HepG2 (cell line): ENCODE data around the gene CORO7. TPM values are rescaled to one million over a fixed set of nuclear protein-coding genes. Genes with fewer than 3 reads are reported as not detected.

Source experiments
- ATAC-seq: fragments of 200-7000 bp; cut with Tn5 transposase; 3 replicates; pipeline ENCODE4 v1.9.1; 2020; ENCODE audit warnings: mild to moderate bottlenecking, moderate library complexity
- BruUV-seq: library from RNA; stranded (reverse); fragments of 400-500 nt; replicated peaks from 2 replicates; lab custom pipeline; 2021; lab: Mats Ljungman, UMichigan
- CTCF ChIA-PET: fragments of 300-600 bp; formaldehyde crosslinking; extraction: SDS; loops from one replicate; lab custom pipeline; 2021; ENCODE audit warnings: low total read pairs, inconsistent platforms, low intra/inter-chr PET ratio; lab: Yijun Ruan, JAX
- POLR2A ChIA-PET: fragments of 350-600 bp; sonication (Branson Sonifier 250); formaldehyde crosslinking; loops from one replicate; lab custom pipeline; 2020; ENCODE audit warnings: antibody characterized with exemption, inconsistent platforms; lab: Yijun Ruan, JAX
- DNase-seq: peaks from one replicate; pipeline ENCODE4 v3.0.0-alpha.2; 2015; ENCODE audit warnings: low spot score
- FAIRE-seq: peaks from 3 replicates; lab custom pipeline; 2011; peaks lifted over from hg19 to GRCh38; lab: Jason Lieb, UNC
- H2AFZ ChIP-seq: one replicate; pipeline ENCODE4 v1.6.1; 2011; ENCODE audit warnings: low read length, inconsistent platforms
- H3K27ac ChIP-seq: fragments of 300-600 bp; 3 replicates; pipeline ENCODE4 v1.8.0; 2011; ENCODE audit warnings: mixed run types, mild to moderate bottlenecking, mixed read lengths, low read length, inconsistent platforms; ENCODE audit not compliant: insufficient read depth; ENCODE audit errors: extremely low read length
- H3K27me3 ChIP-seq, 2 experiments: fragments of 200-600 bp in 1 of 2; 2 replicates in 1 of 2; 3 replicates in 1 of 2; pipeline versions ENCODE4 v1.6.0 to v1.8.0; 2011; ENCODE audit warnings: low read length in 2 of 2, mild to moderate bottlenecking in 2 of 2, moderate library complexity in 2 of 2, inconsistent platforms in 1 of 2; ENCODE audit not compliant: insufficient read depth in 2 of 2, control insufficient read depth in 1 of 2
- H3K36me3 ChIP-seq, 2 experiments: fragments of 200-600 bp in 1 of 2; replicated peaks in 1 of 2; 2 replicates in 1 of 2; 3 replicates in 1 of 2; pipeline versions ENCODE4 v1.5.1 to v1.8.0; 2011; ENCODE audit warnings: low read length in 2 of 2, inconsistent platforms in 1 of 2; ENCODE audit not compliant: insufficient read depth in 2 of 2, control insufficient read depth in 1 of 2
- H3K4me1 ChIP-seq: 2 replicates; pipeline ENCODE4 v1.5.1; 2012; ENCODE audit warnings: low read length, inconsistent platforms; ENCODE audit not compliant: insufficient read depth
- H3K4me2 ChIP-seq: 2 replicates; pipeline ENCODE4 v1.6.0; 2011; ENCODE audit warnings: low read depth, low read length, inconsistent platforms
- H3K4me3 ChIP-seq, 3 experiments: fragments of 200-600 bp in 1 of 3; sonication (generic), shearing (Covaris generic) in 1 of 3; replicated peaks in 1 of 3; 2 replicates each; pipeline ENCODE4 v1.5.1; 2011 to 2016; ENCODE audit warnings: low read length in 3 of 3, inconsistent platforms in 2 of 3, low read depth in 2 of 3, mild to moderate bottlenecking in 2 of 3, control low read depth in 1 of 3, mixed read lengths in 1 of 3; ENCODE audit not compliant: insufficient read depth in 1 of 3
- H3K79me2 ChIP-seq: one replicate; pipeline ENCODE4 v1.6.1; 2011; ENCODE audit warnings: low read length, inconsistent platforms; ENCODE audit not compliant: insufficient read depth
- H3K9ac ChIP-seq: 2 replicates; pipeline ENCODE4 v1.6.0; 2011; ENCODE audit warnings: mild to moderate bottlenecking, low read depth, low read length, inconsistent platforms; ENCODE audit not compliant: insufficient read depth
- H3K9me3 ChIP-seq: 2 replicates; pipeline ENCODE4 v1.5.1; 2012; ENCODE audit warnings: mild to moderate bottlenecking, low read length
- H4K20me1 ChIP-seq: 2 replicates; pipeline ENCODE4 v1.6.0; 2011; ENCODE audit warnings: inconsistent platforms, mild to moderate bottlenecking, low read length, moderate library complexity; ENCODE audit not compliant: insufficient read depth
- ARHGAP35 ChIP-seq: sonication (generic); formaldehyde crosslinking; IDR thresholded peaks from 2 replicates; pipeline ENCODE4 v1.9.0; 2022; ENCODE audit warnings: mild to moderate bottlenecking, inconsistent platforms, moderate library complexity, missing genetic modification reagents, borderline replicate concordance
- ARID2 ChIP-seq: sonication (generic); formaldehyde crosslinking; IDR thresholded peaks from 2 replicates; pipeline ENCODE4 v1.8.1; 2022; ENCODE audit warnings: mild to moderate bottlenecking, missing genetic modification reagents, borderline replicate concordance
- CREB1 ChIP-seq, 2 experiments: fragments of 450-650 bp in 1 of 2; IDR thresholded peaks; 2 replicates each; pipeline ENCODE4 v1.6.1; 2016 to 2017; ENCODE audit warnings: control low read depth in 1 of 2, mild to moderate bottlenecking in 1 of 2, missing compliant biosample characterization in 1 of 2, missing genetic modification characterization in 1 of 2
- ELF1 ChIP-seq: sonication (generic); formaldehyde crosslinking; IDR thresholded peaks from 2 replicates; pipeline ENCODE4 v1.4.0; 2020; ENCODE audit warnings: missing genetic modification reagents
- MEIS1 ChIP-seq: sonication (generic); formaldehyde crosslinking; IDR thresholded peaks from 2 replicates; pipeline ENCODE4 v1.9.0; 2021; ENCODE audit warnings: mild to moderate bottlenecking, missing genetic modification reagents, moderate library complexity, borderline replicate concordance
- POLR2G ChIP-seq: fragments of 200-400 bp; formaldehyde crosslinking; IDR thresholded peaks from 2 replicates; pipeline ENCODE4 v1.6.1; 2018; ENCODE audit warnings: mild to moderate bottlenecking, low read depth, low read length, moderate library complexity
- ZFP82 ChIP-seq: sonication (generic); formaldehyde crosslinking; IDR thresholded peaks from 2 replicates; pipeline ENCODE4 v1.5.1; 2020; ENCODE audit warnings: mild to moderate bottlenecking, missing genetic modification reagents, borderline replicate concordance
- ZNF121 ChIP-seq: sonication (generic); formaldehyde crosslinking; IDR thresholded peaks from 2 replicates; pipeline ENCODE4 v1.5.0; 2020; ENCODE audit warnings: mild to moderate bottlenecking, missing genetic modification reagents
- WGBS: methylation state at CpG from one replicate; pipeline ENCODE4 v1.1.6; 2017; ENCODE audit warnings: low lambda C conversion rate; 5-methylcytosine and 5-hydroxymethylcytosine counted together
- in situ Hi-C: cut with HindIII; loops from 2 replicates; pipeline ENCODE4 v1.10.0; 2017; ENCODE audit warnings: low pct_unique_long_range_greater_than_20kb; ENCODE audit not compliant: extremely low pct_ligation_motif_present
- intact Hi-C: fragments of 100-400 bp; cut with micrococcal nuclease; formaldehyde crosslinking; loops from one replicate; pipeline ENCODE4 v1.10.0; 2022; ENCODE audit not compliant: unreplicated experiment
- polyA plus RNA-seq, 8 experiments: library from polyadenylated mRNA; depleted of rRNA in 3 of 8; stranded (reverse) in 7 of 8; unstranded in 1 of 8; fragments of >200 nt; fragmentation: Illumina TruSeq in 4 of 8; extraction: Trizol in 4 of 8; gene quantifications; 2 replicates each; pipeline versions ENCODE4 v1.2.1 to v1.2.3, GENCODE V29; 2011 to 2016; ENCODE audit warnings: low read depth in 4 of 8, missing spikeins in 1 of 8, mixed read lengths in 1 of 8; ENCODE audit not compliant: insufficient read depth in 1 of 8
- total RNA-seq, 5 experiments: library from RNA; depleted of rRNA; stranded (reverse); fragments of >200 nt; fragmentation: Illumina TruSeq; extraction: Trizol; gene quantifications; 2 replicates each; pipeline ENCODE4 v1.2.3, GENCODE V29; 2016; ENCODE audit warnings: low read depth in 1 of 5
- TF ChIP-seq, protein P1 (sequence below): sonication (generic); formaldehyde crosslinking; IDR thresholded peaks from 2 replicates; pipeline ENCODE4 v1.4.0; 2020; ENCODE audit warnings: missing genetic modification reagents

The CORO7 gene
- total and polyA plus RNA-seq, 2 of the 13 experiments (the other 11 are each of a cell fraction or from before 2014, with no cell fraction given), result 9.9 to 14.3 TPM

DNA sequence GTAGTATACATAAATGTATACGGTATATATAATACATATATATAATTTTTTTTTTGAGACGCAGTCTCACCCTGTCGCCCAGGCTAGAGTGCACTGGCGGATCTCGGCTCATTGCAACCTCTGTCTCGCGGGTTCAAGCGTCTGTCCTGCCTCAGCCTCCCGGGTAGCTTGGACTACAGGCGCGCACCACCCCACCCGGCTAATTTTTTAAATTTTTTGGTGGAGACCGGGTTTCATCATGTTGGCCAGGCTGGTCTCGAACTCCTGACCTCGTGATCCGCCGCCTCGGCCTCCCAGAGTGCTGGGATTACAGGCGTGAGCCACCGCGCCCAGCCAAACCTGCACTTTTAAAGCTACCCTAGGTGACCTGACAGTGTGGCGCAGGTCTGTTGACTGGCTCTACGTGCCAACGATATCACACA lies 66.0 kb downstream of the CORO7 start (continued):
- TF ChIP-seq CREB1 (IDR thresholded peaks at IDR 0.05), result no peak
- no peak for TF ChIP-seq CREB1 (CRISPR knock-in tag; IDR thresholded peaks at IDR 0.05)
- no peak for TF ChIP-seq ZFP82
- TF ChIP-seq ARID2 (CRISPR knock-in tag), result no peak
- no peak for TF ChIP-seq ELF1 (CRISPR knock-in tag)
- TF ChIP-seq POLR2G, result no peak
- TF ChIP-seq MEIS1, result no peak
- TF ChIP-seq, protein P1, sequence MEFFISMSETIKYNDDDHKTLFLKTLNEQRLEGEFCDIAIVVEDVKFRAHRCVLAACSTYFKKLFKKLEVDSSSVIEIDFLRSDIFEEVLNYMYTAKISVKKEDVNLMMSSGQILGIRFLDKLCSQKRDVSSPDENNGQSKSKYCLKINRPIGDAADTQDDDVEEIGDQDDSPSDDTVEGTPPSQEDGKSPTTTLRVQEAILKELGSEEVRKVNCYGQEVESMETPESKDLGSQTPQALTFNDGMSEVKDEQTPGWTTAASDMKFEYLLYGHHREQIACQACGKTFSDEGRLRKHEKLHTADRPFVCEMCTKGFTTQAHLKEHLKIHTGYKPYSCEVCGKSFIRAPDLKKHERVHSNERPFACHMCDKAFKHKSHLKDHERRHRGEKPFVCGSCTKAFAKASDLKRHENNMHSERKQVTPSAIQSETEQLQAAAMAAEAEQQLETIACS (CRISPR knock-in tag), result no peak
- TF ChIP-seq, all 625 proteins: peak for 17

GRCh38 chr16:4349332-4349731 lies 67.1 kb downstream of the CORO7 start:
- whole genome bisulfite sequencing, result 93% methylated on average over 3 of the region's 5 CpGs
- Histone ChIP-seq H3K27ac (no peak overlapping the region), H3K4me1 (peaks cover 82% of the 10 kb centered on the region), H3K4me2 (peak overlapping the region; percentile 86), H3K36me3 (no peaks in the 10 kb centered on the region), H3K27me3 (no peaks in the 10 kb centered on the region; a peak in 1 of 5 replicates), H2AFZ (no peak overlapping the region), H4K20me1 (peaks cover 17% of the 10 kb centered on the region), H3K9me3 (no peaks in the 10 kb centered on the region), H3K9ac (no peak overlapping the region; the same call in 1 of the 2 replicates), H3K4me3 (no peak overlapping the region; a peak in 1 of 6 replicates), H3K79me2 (peaks cover 40% of the 10 kb centered on the region)
- DNase-seq (no peak), ATAC-seq (no peak), FAIRE-seq (no peak)
- POLR2A ChIA-PET, result interaction anchor here (1.5 to 4.4 kb wide), 4 partner anchors 11 to 40 kb away, joined by 3 to 36 read pairs (median 13); partner anchors contain the start of gene VASN
- no TSS peak for BruUV-seq
- intact Hi-C loops (no loop called here), in situ Hi-C loops (no loop called here)
- TF ChIP-seq ZNF121 (CRISPR knock-in tag), result peak; percentile 79
- no peak for TF ChIP-seq ARHGAP35 (CRISPR knock-in tag)
- CTCF ChIA-PET, result no interaction called here
